GM12801 (cell line): ENCODE results near the gene GLI3.

Source experiments
- TF ChIP-seq, protein P1 (sequence below): IDR thresholded peaks from one replicate; pipeline ENCODE4 v1.5.1; 2011; ENCODE audit warnings: control low read depth; ENCODE audit not compliant: insufficient read length; ENCODE audit errors: extremely low read depth

The GLI3 gene

DNA sequence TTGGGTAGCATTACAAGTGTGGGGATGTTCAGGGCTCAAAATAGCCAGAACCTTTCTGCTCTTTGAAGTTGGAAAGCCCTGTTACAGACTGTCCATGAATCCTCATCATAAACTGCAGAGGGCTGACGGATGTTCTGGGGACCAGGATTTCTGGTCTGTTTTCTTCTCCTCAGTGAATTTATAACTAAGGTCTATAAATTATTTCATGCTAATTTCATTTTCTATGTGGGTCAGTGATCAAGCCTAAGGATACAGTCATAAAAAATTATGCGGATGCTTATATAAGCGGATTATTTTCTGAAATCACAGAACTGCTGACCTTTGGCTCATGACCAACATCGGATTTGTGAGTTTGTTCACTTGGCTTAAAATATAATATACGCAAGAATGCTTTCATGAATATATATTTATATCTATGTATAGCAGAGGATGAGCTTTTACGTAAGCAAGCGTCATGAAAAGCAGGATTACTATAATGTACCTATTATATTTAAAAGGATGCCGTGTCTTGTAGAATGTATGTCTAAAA, 263.7 kb downstream of the GLI3 start:
- TF ChIP-seq, protein P1, sequence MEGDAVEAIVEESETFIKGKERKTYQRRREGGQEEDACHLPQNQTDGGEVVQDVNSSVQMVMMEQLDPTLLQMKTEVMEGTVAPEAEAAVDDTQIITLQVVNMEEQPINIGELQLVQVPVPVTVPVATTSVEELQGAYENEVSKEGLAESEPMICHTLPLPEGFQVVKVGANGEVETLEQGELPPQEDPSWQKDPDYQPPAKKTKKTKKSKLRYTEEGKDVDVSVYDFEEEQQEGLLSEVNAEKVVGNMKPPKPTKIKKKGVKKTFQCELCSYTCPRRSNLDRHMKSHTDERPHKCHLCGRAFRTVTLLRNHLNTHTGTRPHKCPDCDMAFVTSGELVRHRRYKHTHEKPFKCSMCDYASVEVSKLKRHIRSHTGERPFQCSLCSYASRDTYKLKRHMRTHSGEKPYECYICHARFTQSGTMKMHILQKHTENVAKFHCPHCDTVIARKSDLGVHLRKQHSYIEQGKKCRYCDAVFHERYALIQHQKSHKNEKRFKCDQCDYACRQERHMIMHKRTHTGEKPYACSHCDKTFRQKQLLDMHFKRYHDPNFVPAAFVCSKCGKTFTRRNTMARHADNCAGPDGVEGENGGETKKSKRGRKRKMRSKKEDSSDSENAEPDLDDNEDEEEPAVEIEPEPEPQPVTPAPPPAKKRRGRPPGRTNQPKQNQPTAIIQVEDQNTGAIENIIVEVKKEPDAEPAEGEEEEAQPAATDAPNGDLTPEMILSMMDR = no peak

DNA sequence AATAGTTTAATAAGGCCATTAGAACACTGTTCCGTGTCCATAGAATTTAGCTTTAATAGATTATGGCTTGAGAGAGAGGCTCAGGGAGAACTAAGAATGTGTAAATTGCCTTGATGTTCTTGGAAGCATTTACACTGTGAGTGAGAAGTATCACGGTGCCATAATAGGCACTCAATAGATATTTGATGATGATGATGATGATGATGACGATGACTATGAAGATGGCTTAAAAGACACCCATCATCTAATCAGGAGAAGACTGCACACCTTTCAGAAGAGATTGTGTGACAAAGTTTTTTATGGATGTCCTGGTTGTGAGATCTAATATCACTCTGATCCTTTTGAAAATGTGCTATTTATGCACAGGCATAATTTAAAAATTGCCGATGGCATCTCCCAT, 264.2 kb downstream of the GLI3 start:
- TF ChIP-seq, protein P1 = no peak

DNA sequence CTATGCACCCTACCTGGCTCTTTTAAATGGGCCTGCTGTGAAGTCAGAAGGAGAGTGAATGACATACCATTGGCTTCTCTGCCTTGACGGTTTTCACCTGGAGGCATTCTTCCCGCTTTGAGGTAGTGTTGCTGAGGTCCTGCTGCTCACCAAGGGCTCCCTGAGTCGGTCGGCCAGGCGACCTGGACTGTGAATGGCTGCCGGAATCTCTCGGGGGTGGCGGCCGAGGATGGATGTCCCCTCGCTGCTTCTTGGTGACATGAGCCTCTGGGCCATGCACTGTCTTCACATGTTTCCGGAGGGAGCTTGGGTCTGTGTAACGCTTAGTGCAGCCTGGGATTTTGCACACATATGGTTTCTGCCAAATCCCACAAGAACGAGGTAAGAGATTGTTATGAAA, 264.7 kb downstream of the GLI3 start:
- TF ChIP-seq, protein P1 = no peak

- TF ChIP-seq, protein P1 = no peak
Observed at GRCh38 chr7:41971640-41972187, 265.3 kb downstream of the GLI3 start.

- TF ChIP-seq, protein P1 = no peak
Observed at GRCh38 chr7:41970941-41971340, 266.1 kb downstream of the GLI3 start.

DNA sequence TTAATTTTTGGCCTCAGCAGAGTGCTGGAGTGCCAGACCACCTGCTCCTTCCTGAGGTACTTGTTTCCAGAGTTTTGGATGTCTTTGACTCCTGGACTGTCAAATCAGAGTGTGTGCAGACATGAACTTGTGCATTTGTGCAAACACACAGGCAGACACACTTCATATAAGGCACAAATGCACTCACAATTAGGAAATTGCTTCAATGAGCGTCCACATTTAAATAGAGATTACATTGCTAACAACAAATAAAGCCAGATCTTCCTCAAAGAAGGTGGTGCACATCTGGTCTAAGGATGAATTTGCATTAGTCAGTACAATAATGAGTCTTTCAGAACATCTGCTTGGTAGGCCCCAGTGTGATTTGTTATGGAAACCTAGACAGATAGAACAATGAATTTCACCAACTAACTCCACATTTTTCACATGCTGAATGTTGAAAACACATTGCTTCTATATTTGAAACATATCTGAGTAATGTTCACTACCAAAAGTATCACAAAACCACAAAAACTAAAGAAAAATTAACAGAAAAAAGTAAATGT, 267.4 kb downstream of the GLI3 start:
- TF ChIP-seq, protein P1 = no peak

- TF ChIP-seq, protein P1 = no peak
Observed at GRCh38 chr7:41967156-41967555, 269.9 kb downstream of the GLI3 start.
